AG04450 (cell line): ENCODE data around the gene RAMACL. TPM values are rescaled to one million over a fixed set of nuclear protein-coding genes. Genes with fewer than 3 reads are reported as not detected.

Source experiments
- CTCF ChIA-PET: fragments of 300-600, 350-600 bp; formaldehyde crosslinking; extraction: SDS; loops from one replicate; lab custom pipeline; 2022; ENCODE audit warnings: antibody characterized with exemption, inconsistent platforms; lab: Charles Lee
- POLR2A ChIA-PET: fragments of 350-600 bp; formaldehyde crosslinking; extraction: SDS; loops from one replicate; lab custom pipeline; 2021; ENCODE audit warnings: antibody characterized with exemption, inconsistent platforms; lab: Yijun Ruan, JAX
- DNase-seq: peaks from one replicate; pipeline ENCODE4 v3.0.0-alpha.2; 2011; ENCODE audit warnings: low read depth, low spot score
- H3K27ac ChIP-seq: one replicate; pipeline ENCODE4 v1.5.1; 2012; ENCODE audit warnings: low read depth, low read length, control low read depth
- H3K27me3 ChIP-seq: one replicate; pipeline ENCODE4 v1.6.0; 2012; ENCODE audit warnings: low read length; ENCODE audit not compliant: control insufficient read depth, insufficient read depth
- H3K4me3 ChIP-seq: 2 replicates; pipeline ENCODE4 v1.5.1; 2011; ENCODE audit warnings: mild to moderate bottlenecking, low read depth, low read length, control low read depth
- H3K9me3 ChIP-seq: 2 replicates; pipeline ENCODE4 v1.5.1; 2012; ENCODE audit warnings: low read length; ENCODE audit not compliant: control insufficient read depth, insufficient read depth
- polyA plus RNA-seq: library from polyadenylated mRNA; depleted of rRNA; stranded (reverse); fragments of >200 nt; gene quantifications from 2 replicates; pipeline ENCODE4 v1.2.3, GENCODE V29; 2011
- TF ChIP-seq, protein P1 (sequence below): IDR thresholded peaks from 2 replicates; pipeline ENCODE4 v1.5.1; 2011; ENCODE audit warnings: low read depth, low read length, control low read depth, inconsistent platforms

The RAMACL gene
- polyA plus RNA-seq, 1 experiment: 0.77 TPM

GRCh38 chr6:166566026-166567011 lies 20.2 kb downstream of the RAMACL start:
- Histone ChIP-seq H3K27me3 (no peaks in the 10 kb centered on the region), H3K27ac (peak overlapping the region; percentile 54), H3K4me3 (no peak overlapping the region), H3K9me3 (peaks cover 6% of the 10 kb centered on the region; the same call in 1 of the 2 replicates)
- ChIA-PET POLR2A (interaction anchor here (1.6 kb wide), 1 partner anchor 61 kb away, joined by 4 read pairs; the partner anchor contains the start of gene RPS6KA2), CTCF (no interaction called here)
- DNase-seq: no peak
- TF ChIP-seq, protein P1, sequence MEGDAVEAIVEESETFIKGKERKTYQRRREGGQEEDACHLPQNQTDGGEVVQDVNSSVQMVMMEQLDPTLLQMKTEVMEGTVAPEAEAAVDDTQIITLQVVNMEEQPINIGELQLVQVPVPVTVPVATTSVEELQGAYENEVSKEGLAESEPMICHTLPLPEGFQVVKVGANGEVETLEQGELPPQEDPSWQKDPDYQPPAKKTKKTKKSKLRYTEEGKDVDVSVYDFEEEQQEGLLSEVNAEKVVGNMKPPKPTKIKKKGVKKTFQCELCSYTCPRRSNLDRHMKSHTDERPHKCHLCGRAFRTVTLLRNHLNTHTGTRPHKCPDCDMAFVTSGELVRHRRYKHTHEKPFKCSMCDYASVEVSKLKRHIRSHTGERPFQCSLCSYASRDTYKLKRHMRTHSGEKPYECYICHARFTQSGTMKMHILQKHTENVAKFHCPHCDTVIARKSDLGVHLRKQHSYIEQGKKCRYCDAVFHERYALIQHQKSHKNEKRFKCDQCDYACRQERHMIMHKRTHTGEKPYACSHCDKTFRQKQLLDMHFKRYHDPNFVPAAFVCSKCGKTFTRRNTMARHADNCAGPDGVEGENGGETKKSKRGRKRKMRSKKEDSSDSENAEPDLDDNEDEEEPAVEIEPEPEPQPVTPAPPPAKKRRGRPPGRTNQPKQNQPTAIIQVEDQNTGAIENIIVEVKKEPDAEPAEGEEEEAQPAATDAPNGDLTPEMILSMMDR: no peak

- CTCF ChIA-PET: no interaction called here
- Histone ChIP-seq H3K9me3 (peaks cover 6% of the 10 kb centered on the region; the same call in 1 of the 2 replicates), H3K27ac (peak overlapping the region; percentile 21), H3K4me3 (no peak overlapping the region), H3K27me3 (no peaks in the 10 kb centered on the region)
- TF ChIP-seq, protein P1: no peak
- POLR2A ChIA-PET: interaction anchor here (0.5 to 1.6 kb wide), 2 partner anchors 57 to 62 kb away, joined by 4 read pairs; partner anchors contain the start of gene RPS6KA2
- no peak for DNase-seq
These were observed 21.2 kb downstream of the RAMACL start for GRCh38 chr6:166565084-166565967.

DNA sequence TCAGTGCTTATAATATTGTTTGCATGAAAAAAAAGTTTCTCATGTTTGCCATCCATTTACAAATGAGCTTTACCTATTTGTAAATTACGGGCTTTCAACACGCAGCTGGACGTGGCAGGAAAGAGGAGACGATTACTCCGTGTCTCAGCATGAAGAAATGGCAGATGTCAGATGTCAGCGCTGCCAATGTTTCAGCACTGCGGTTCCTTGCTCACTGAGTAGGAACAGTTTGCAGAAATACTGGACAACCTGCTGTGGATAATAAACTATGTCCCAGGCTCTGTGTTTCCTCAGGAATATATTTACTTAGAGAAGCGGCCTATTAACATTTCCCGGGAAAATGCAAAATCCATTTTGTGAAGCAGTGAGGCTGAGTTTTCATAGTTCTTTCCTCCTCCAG lies 22.7 kb downstream of the RAMACL start:
- H3K4me3 ChIP-seq: no peak overlapping the region
- H3K27ac ChIP-seq: no peak overlapping the region
- no peaks in the 10 kb centered on the region for H3K27me3 ChIP-seq
- no peak for DNase-seq
- CTCF ChIA-PET: no interaction called here
- TF ChIP-seq, protein P1: no peak
- peaks cover 2% of the 10 kb centered on the region for H3K9me3 ChIP-seq
- POLR2A ChIA-PET: no interaction called here

- Histone ChIP-seq H3K27ac (no peak overlapping the region), H3K4me3 (no peak overlapping the region), H3K27me3 (no peaks in the 10 kb centered on the region), H3K9me3 (peaks cover 2% of the 10 kb centered on the region)
- POLR2A ChIA-PET: no interaction called here
- no peak for DNase-seq
- TF ChIP-seq, protein P1: no peak
- CTCF ChIA-PET: no interaction called here
These were observed 23.3 kb downstream of the RAMACL start for GRCh38 chr6:166563200-166563599.
